ENCODE measurements around the gene COTL1.

DNA sequence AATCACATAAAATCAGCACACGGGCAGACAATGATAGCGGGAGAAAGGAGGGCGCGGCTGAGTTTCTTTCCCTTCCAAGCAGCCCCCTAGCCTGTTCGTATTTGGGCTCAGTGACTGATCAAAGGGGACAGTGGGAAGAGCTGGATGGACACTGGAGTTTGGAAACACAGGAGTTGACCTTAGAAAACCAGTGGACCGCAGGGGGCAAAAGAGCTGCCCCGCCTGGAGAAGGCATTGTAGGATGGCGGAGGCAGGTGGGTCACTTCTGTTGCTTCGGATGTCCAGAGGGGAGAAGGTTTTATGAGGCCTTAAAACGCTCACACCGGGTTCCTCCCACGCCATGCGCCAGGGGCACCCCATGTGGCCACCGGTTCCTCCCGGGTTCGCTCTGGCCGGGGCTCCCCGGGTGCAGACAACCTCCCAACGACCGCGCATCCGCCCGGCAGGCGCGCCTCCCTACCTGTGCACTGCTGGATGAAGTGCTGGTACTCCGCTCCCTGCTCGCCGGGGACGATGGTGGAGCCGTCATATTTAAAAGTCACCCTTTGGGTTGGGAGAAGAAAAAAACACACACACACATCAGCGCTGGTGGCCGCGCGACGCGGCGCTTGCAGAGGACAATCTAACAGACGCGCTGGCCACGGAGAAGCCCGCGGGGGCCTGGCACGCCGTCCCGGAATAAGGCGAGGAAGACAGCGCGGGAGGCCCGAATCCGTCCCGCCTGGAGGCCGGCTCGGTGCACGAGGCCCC, 662 bp downstream of the COTL1 start:
- TF ChIP-seq EZH2 (optimal IDR thresholded peaks at IDR 0.05; ENCODE audit: low read depth, low read length): no peak
- no peak for TF ChIP-seq CTCF (IDR thresholded peaks at IDR 0.05; ENCODE audit: low read length)
- no peak for TF ChIP-seq EZH2phosphoT487 (IDR thresholded peaks at IDR 0.05; ENCODE audit: low read length)
